HepG2 (cell line): Measurements from ENCODE around the gene FITM1. TPM values are rescaled to one million over a fixed set of nuclear protein-coding genes. Genes with fewer than 3 reads are reported as not detected.
A peak's percentile ranks its signal among the peaks of the same experiment; 100 is the strongest.

Experiments
- ARNT ChIP-seq: fragments of 450-650 bp; IDR thresholded peaks from 2 replicates; pipeline ENCODE4 v1.6.1; 2017
- ASH2L ChIP-seq: fragments of 300-600, 200-600 bp; sonication (generic); IDR thresholded peaks from 2 replicates; pipeline ENCODE4 v1.7.0; 2017; ENCODE audit warnings: low read depth, mild to moderate bottlenecking, moderate library complexity, mixed read lengths, low read length; ENCODE audit not compliant: insufficient read length
- CENPX ChIP-seq: sonication (generic); formaldehyde crosslinking; IDR thresholded peaks from 2 replicates; pipeline ENCODE4 v1.9.0; 2021; ENCODE audit warnings: mild to moderate bottlenecking, missing genetic modification reagents, moderate library complexity
- DRAP1 ChIP-seq: IDR thresholded peaks from 2 replicates; pipeline ENCODE4 v1.6.1; 2016; ENCODE audit warnings: missing genetic modification reagents, missing compliant biosample characterization
- FOSL2 ChIP-seq: sonication (generic); formaldehyde crosslinking; IDR thresholded peaks from 2 replicates; pipeline ENCODE4 v1.4.0; 2020; ENCODE audit warnings: missing genetic modification reagents
- GTF2F1 ChIP-seq: fragments of 150-350 bp; IDR thresholded peaks from 2 replicates; pipeline ENCODE4 v1.6.1; 2014; ENCODE audit warnings: low read length
- HNRNPL ChIP-seq: fragments of 200-400 bp; formaldehyde crosslinking; IDR thresholded peaks from 2 replicates; pipeline ENCODE4 v1.6.1; 2017; ENCODE audit warnings: mild to moderate bottlenecking, low read depth, low read length
- MEIS2 ChIP-seq: sonication (generic); formaldehyde crosslinking; IDR thresholded peaks from 2 replicates; pipeline ENCODE4 v1.9.0; 2021; ENCODE audit warnings: mild to moderate bottlenecking, missing genetic modification reagents
- POGK ChIP-seq: sonication (generic); formaldehyde crosslinking; conservative IDR thresholded peaks from 2 replicates; pipeline ENCODE4 v1.8.0; 2022; ENCODE audit warnings: mild to moderate bottlenecking, moderate library complexity, missing genetic modification reagents
- PTBP1 ChIP-seq: fragments of 200-400 bp; formaldehyde crosslinking; IDR thresholded peaks from 2 replicates; pipeline ENCODE4 v1.6.1; 2018; ENCODE audit warnings: low read length, low read depth; ENCODE audit not compliant: poor library complexity, severe bottlenecking
- RFX5 ChIP-seq: IDR thresholded peaks from 2 replicates; pipeline ENCODE4 v1.6.1; 2011; ENCODE audit warnings: low read depth, low read length, improper control_type of control experiment
- RFXANK ChIP-seq: IDR thresholded peaks from 2 replicates; pipeline ENCODE4 v1.6.1; 2016
- RXRB ChIP-seq: IDR thresholded peaks from 2 replicates; pipeline ENCODE4 v1.6.1; 2016; ENCODE audit warnings: borderline replicate concordance, missing genetic modification reagents, missing compliant biosample characterization
- SIX1 ChIP-seq: sonication (generic); formaldehyde crosslinking; IDR thresholded peaks from 2 replicates; pipeline ENCODE4 v1.4.0; 2020; ENCODE audit warnings: missing genetic modification reagents, borderline replicate concordance
- SNAPC2 ChIP-seq: sonication (generic); formaldehyde crosslinking; IDR thresholded peaks from 2 replicates; pipeline ENCODE4 v1.8.1; 2022; ENCODE audit warnings: mild to moderate bottlenecking, missing genetic modification reagents
- TBP ChIP-seq: sonication (generic); formaldehyde crosslinking; IDR thresholded peaks from 2 replicates; pipeline ENCODE4 v1.5.0; 2020; ENCODE audit warnings: missing genetic modification reagents
- TFE3 ChIP-seq: IDR thresholded peaks from 2 replicates; pipeline ENCODE4 v1.6.1; 2016
- U2AF2 ChIP-seq: fragments of 200-400 bp; formaldehyde crosslinking; IDR thresholded peaks from 2 replicates; pipeline ENCODE4 v1.6.1; 2017; ENCODE audit warnings: low read depth, mild to moderate bottlenecking, low read length
- WIZ ChIP-seq: sonication (generic); formaldehyde crosslinking; IDR thresholded peaks from 2 replicates; pipeline ENCODE4 v1.5.1; 2020; ENCODE audit warnings: mild to moderate bottlenecking, missing genetic modification reagents
- ZFP41 ChIP-seq: sonication (generic); formaldehyde crosslinking; IDR thresholded peaks from 2 replicates; pipeline ENCODE4 v1.4.0; 2020; ENCODE audit warnings: mild to moderate bottlenecking, missing genetic modification reagents, borderline replicate concordance
- ZNF251 ChIP-seq: sonication (generic); formaldehyde crosslinking; IDR thresholded peaks from 2 replicates; pipeline ENCODE4 v1.9.0; 2021; ENCODE audit warnings: mild to moderate bottlenecking, missing genetic modification reagents
- ZNF34 ChIP-seq: sonication (generic); formaldehyde crosslinking; IDR thresholded peaks from 2 replicates; pipeline ENCODE4 v1.4.0; 2020; ENCODE audit warnings: mild to moderate bottlenecking, missing genetic modification reagents, borderline replicate concordance
- ZNF44 ChIP-seq: sonication (generic); formaldehyde crosslinking; IDR thresholded peaks from 2 replicates; pipeline ENCODE4 v1.5.1; 2020; ENCODE audit warnings: mild to moderate bottlenecking, missing genetic modification reagents
- ZNF441 ChIP-seq: sonication (generic); formaldehyde crosslinking; IDR thresholded peaks from 2 replicates; pipeline ENCODE4 v1.7.0; 2021; ENCODE audit warnings: missing genetic modification reagents, borderline replicate concordance
- ZNF576 ChIP-seq: sonication (generic); formaldehyde crosslinking; IDR thresholded peaks from 2 replicates; pipeline ENCODE4 v1.4.0; 2020; ENCODE audit warnings: mild to moderate bottlenecking, missing genetic modification reagents
- ZNF691 ChIP-seq: sonication (generic); formaldehyde crosslinking; IDR thresholded peaks from 2 replicates; pipeline ENCODE4 v1.4.0; 2020; ENCODE audit warnings: missing genetic modification reagents, low read depth, mild to moderate bottlenecking, borderline replicate concordance
- ZNF792 ChIP-seq: IDR thresholded peaks from 2 replicates; pipeline ENCODE4 v1.6.1; 2016
- polyA plus RNA-seq, 8 experiments: library from polyadenylated mRNA; depleted of rRNA in 3 of 8; stranded (reverse) in 7 of 8; unstranded in 1 of 8; fragments of >200 nt; fragmentation: Illumina TruSeq in 4 of 8; extraction: Trizol in 4 of 8; gene quantifications; 2 replicates each; pipeline versions ENCODE4 v1.2.1 to v1.2.3, GENCODE V29; 2011 to 2016; ENCODE audit warnings: low read depth in 4 of 8, missing spikeins in 1 of 8, mixed read lengths in 1 of 8; ENCODE audit not compliant: insufficient read depth in 1 of 8
- total RNA-seq, 5 experiments: library from RNA; depleted of rRNA; stranded (reverse); fragments of >200 nt; fragmentation: Illumina TruSeq; extraction: Trizol; gene quantifications; 2 replicates each; pipeline ENCODE4 v1.2.3, GENCODE V29; 2016; ENCODE audit warnings: low read depth in 1 of 5

The FITM1 gene
- total and polyA plus RNA-seq, 2 of the 13 experiments (the other 11 are each of a cell fraction or from before 2014, with no cell fraction given), result 2.7 to 5.8 TPM

GRCh38 chr14:24146453-24146977 is 16.1 kb downstream of the FITM1 start, which contains the start of gene PSME2 (continued):
- TF ChIP-seq TFE3 (CRISPR knock-in tag) (no peak), TBP (CRISPR knock-in tag) (no peak), POGK (CRISPR knock-in tag) (peak; percentile 62), RFXANK (no peak; the same call in 1 of the 2 replicates), ZNF251 (no peak), CENPX (no peak), SNAPC2 (CRISPR knock-in tag) (no peak; the same call in 1 of the 2 replicates), ZNF792 (peak; percentile 14; the same call in 1 of the 2 replicates), WIZ (CRISPR knock-in tag) (peak; percentile 55; the same call in 1 of the 2 replicates), ZNF44 (CRISPR knock-in tag) (no peak; the same call in 1 of the 2 replicates), ZFP41 (CRISPR knock-in tag) (0 out of 2 replicates have a peak, but pooled peaks have one; percentile 16), ASH2L (peak; percentile 71), ARNT (no peak), MEIS2 (CRISPR knock-in tag) (peak; percentile 71; the same call in 1 of the 2 replicates), ZNF576 (CRISPR knock-in tag) (no peak), RXRB (peak; percentile 68; the same call in 1 of the 2 replicates), ZNF34 (CRISPR knock-in tag) (no peak), DRAP1 (CRISPR knock-in tag) (peak; percentile 94), ZNF691 (CRISPR knock-in tag) (peak; percentile 3; the same call in 1 of the 2 replicates), PTBP1 (peak; percentile 90), GTF2F1 (0 out of 2 replicates have a peak, but pooled peaks have one; percentile 42), FOSL2 (CRISPR knock-in tag) (peak; percentile 36), RFX5 (no peak), HNRNPL (peak; percentile 80; the same call in 1 of the 2 replicates), ZNF441 (peak; percentile 85), U2AF2 (no peak), SIX1 (no peak)
